Epithelial cell of esophagus (primary cell): ENCODE results near the gene TACC2.
A peak's percentile ranks its signal among the peaks of the same experiment; 100 is the strongest.
"Not testable (repeated sequence)": the region's sequence is repeated elsewhere in the genome, so short reads cannot be mapped to it uniquely, and the experiment has no call there.

Experiments used
- DNase-seq: peaks from one replicate; pipeline ENCODE4 v3.0.0; 2010; ENCODE audit warnings: low read depth
- H3K4me3 ChIP-seq: 2 replicates; pipeline ENCODE4 v1.5.1; 2011; ENCODE audit warnings: mild to moderate bottlenecking, low read length, control low read depth
- TF ChIP-seq, protein P1 (sequence below): IDR thresholded peaks from 2 replicates; pipeline ENCODE4 v1.5.1; 2011; ENCODE audit warnings: low read depth, mild to moderate bottlenecking, low read length, control low read depth, inconsistent platforms; ENCODE audit not compliant: insufficient read depth; ENCODE audit errors: missing control alignments

TACC2 gene

DNA sequence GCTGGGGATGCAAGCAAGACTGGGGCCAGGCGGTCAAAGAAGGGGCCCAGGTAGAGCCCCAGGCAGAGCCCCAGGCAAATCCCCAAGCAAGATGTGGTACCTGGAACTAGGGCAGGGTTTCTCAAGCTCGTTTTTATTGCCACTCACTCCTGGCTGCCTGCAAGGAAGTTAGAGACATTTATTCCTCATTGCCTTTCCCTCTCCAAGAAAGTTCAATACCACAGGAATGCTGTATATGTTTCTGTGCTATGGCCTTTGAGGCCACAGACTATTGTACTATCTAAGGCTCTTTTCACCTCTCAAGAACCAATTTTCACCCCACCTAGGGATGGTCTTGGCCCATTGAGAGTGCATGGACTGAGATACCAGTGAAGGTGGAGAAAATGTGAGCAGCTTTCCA is 71.3 kb downstream of the TACC2 start:
- TF ChIP-seq, protein P1, sequence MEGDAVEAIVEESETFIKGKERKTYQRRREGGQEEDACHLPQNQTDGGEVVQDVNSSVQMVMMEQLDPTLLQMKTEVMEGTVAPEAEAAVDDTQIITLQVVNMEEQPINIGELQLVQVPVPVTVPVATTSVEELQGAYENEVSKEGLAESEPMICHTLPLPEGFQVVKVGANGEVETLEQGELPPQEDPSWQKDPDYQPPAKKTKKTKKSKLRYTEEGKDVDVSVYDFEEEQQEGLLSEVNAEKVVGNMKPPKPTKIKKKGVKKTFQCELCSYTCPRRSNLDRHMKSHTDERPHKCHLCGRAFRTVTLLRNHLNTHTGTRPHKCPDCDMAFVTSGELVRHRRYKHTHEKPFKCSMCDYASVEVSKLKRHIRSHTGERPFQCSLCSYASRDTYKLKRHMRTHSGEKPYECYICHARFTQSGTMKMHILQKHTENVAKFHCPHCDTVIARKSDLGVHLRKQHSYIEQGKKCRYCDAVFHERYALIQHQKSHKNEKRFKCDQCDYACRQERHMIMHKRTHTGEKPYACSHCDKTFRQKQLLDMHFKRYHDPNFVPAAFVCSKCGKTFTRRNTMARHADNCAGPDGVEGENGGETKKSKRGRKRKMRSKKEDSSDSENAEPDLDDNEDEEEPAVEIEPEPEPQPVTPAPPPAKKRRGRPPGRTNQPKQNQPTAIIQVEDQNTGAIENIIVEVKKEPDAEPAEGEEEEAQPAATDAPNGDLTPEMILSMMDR, result no peak
- no peak for DNase-seq
- no peak overlapping the region for H3K4me3 ChIP-seq

- H3K4me3 ChIP-seq, result no peak overlapping the region
- TF ChIP-seq, protein P1, result no peak
- DNase-seq, result peak; percentile 97
Measured at GRCh38 chr10:122062831-122063674, 74.1 kb downstream of the TACC2 start.

GRCh38 chr10:122066337-122066939 is 77.5 kb downstream of the TACC2 start:
- H3K4me3 ChIP-seq, DNase-seq: not testable (repeated sequence)

- H3K4me3 ChIP-seq, result no peak overlapping the region
- TF ChIP-seq, protein P1, result no peak
- no peak for DNase-seq
Measured at GRCh38 chr10:122068844-122069243, 79.9 kb downstream of the TACC2 start.

DNA sequence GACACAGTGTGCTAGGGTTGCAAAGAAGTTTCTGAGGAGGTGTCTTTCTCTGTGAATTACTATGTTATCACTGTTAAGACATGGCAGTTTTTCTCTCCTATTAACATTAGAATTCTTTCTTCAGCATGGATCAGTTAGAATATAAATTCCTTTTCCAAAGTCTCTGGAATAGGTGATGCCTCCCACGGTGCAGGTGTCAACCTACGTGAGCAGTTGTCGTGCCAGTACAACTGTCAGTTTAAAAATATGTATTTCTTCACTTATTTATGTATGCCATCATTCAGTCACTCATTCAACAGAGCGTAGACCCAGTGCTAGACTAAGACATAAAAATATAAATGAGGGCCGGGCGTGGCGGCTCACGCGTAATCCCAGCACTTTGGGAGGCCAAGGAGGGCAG is 83.5 kb downstream of the TACC2 start:
- H3K4me3 ChIP-seq, result no peak overlapping the region
- TF ChIP-seq, protein P1, result no peak
- DNase-seq, result no peak

GRCh38 chr10:122073508-122073907 is 84.5 kb downstream of the TACC2 start:
- DNase-seq, result no peak
- H3K4me3 ChIP-seq, result no peak overlapping the region
- TF ChIP-seq, protein P1, result no peak

DNA sequence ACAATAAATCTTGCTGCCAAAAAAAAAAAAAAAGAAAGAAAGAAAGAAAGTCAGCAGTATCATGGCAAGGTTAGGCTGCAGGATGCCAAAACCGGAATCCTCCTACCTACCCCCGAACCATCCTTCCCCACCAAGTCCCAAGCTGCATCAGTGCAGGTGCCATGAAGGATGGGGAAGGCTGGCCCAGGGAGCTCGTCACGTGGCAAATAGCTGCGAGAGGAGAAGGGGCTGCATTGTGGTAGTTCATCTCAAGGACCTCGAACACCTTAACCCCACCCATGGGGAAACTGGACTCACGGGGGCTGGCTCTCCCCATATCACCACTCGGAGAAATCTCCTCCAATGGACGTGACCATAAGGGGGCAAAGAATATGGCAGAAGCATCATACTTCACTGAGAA is 86.2 kb downstream of the TACC2 start:
- no peak for DNase-seq
- no peak overlapping the region for H3K4me3 ChIP-seq
- TF ChIP-seq, protein P1, result no peak

- not testable (repeated sequence) for DNase-seq, H3K4me3 ChIP-seq
Measured at GRCh38 chr10:122075876-122076275, 86.9 kb downstream of the TACC2 start.
